ENCODE measurements around the gene TRANK1.

- TF ChIP-seq CTCF (conservative IDR thresholded peaks at IDR 0.05; ENCODE audit: low read depth, low read length) (no peak), EZH2phosphoT487 (IDR thresholded peaks at IDR 0.05; ENCODE audit: borderline replicate concordance, low read length) (no peak)
Measured at GRCh38 chr3:36911990-36912804, 32.7 kb downstream of the TRANK1 start.
